Measurements from ENCODE around the gene PITPNC1.
"Not testable (repeated sequence)": the region's sequence is repeated elsewhere in the genome, so short reads cannot be mapped to it uniquely, and the experiment has no call there.

PITPNC1 gene

DNA sequence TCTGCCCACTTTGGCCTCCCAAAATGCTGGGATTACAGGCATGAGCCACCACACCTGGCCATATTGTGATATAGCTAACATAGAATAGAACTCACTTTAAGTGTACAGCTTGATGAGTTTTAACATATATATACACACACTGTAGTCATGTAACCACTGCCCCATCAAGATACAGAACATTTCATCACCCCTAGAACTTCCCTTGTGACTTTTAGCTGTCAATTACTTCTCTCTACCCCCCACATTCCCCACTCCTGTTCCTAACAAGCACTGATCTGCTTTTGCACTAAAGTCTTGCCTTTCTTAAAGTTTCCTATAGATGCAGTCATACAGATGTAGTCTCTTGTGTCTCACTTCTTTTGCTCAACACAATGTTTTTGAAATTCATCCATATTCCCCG, 93.1 kb downstream of the PITPNC1 start:
- H3K4me3 ChIP-seq (ENCODE audit: low read depth, low read length), result no peak overlapping the region
- no peak for DNase-seq (ENCODE audit: low read depth)
- TF ChIP-seq, protein P1, sequence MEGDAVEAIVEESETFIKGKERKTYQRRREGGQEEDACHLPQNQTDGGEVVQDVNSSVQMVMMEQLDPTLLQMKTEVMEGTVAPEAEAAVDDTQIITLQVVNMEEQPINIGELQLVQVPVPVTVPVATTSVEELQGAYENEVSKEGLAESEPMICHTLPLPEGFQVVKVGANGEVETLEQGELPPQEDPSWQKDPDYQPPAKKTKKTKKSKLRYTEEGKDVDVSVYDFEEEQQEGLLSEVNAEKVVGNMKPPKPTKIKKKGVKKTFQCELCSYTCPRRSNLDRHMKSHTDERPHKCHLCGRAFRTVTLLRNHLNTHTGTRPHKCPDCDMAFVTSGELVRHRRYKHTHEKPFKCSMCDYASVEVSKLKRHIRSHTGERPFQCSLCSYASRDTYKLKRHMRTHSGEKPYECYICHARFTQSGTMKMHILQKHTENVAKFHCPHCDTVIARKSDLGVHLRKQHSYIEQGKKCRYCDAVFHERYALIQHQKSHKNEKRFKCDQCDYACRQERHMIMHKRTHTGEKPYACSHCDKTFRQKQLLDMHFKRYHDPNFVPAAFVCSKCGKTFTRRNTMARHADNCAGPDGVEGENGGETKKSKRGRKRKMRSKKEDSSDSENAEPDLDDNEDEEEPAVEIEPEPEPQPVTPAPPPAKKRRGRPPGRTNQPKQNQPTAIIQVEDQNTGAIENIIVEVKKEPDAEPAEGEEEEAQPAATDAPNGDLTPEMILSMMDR (IDR thresholded peaks at IDR 0.05; ENCODE audit: low read depth, low read length, missing control alignments), result no peak

DNA sequence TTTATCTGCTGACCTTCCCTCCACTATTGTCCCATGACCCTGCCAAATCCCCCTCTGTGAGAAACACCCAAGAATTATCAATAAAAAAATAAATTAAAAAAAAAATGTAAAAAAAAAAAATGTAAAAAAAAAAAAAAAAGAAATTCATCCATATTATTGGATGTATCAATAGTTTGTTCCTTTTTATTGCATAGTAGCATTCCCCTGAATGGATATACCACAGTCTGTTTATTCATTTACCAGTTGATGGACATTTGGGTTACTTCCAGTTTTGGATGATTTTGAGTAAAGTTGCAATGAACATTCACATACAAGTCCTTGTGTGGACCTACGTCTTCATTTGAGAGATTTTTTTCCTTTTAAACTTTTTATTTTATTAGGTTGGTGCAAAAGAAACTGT, 94.0 kb downstream of the PITPNC1 start:
- no peak overlapping the region for H3K4me3 ChIP-seq (ENCODE audit: low read depth, low read length)
- TF ChIP-seq, protein P1 (IDR thresholded peaks at IDR 0.05; ENCODE audit: low read depth, low read length, missing control alignments), result no peak

DNA sequence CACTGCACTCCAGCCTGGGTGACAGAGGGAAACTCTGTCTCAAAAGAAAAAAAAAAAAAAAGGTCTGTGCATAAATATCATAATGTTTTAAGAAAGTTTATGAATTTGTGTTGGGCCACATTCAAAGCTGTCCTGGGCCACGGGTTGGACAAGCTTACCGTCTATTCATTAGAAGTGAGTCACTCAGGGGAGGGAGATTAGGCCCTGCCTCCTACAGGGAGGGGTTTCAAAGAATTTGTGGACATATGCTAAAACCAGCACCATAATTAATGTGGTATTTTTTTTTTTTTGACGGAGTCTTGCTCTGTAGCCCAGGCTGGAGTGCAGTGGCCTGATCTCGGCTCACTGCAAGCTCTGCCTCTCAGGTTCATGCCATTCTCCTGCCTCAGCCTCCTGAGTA, 95.5 kb downstream of the PITPNC1 start:
- not testable (repeated sequence) for DNase-seq (ENCODE audit: low read depth)

More for the DNA sequence above, 94.0 kb downstream of the PITPNC1 start:
- DNase-seq (ENCODE audit: low read depth), result no peak

DNA sequence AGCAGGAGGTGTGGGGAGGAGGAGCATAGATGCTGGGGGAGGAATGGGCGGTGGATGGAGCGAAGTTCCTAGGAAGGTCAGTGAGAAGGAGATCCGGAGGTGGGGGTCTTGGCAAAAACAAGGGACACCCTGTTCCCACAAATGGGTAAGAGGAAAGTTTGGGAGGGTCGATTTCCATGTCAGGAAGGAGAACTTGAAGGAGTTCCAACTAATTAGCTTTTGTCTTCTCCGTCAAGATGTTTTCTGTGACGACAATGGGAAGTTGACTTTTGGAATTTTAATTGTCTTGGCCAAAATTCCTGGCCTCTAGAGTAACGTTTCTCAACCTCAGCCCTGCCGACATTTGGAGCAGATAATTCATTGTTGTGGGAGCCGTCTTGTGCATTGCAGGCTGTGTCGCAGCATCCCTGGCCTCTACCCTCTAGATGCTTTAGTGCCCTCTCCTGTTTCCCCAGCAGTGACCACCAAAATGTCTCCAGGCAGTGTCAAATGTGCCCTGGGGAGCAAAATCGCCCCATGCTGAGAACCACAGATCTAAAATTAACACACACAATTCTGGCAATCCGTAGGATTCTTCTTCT, 97.1 kb downstream of the PITPNC1 start:
- TF ChIP-seq, protein P1 (IDR thresholded peaks at IDR 0.05; ENCODE audit: low read depth, low read length, missing control alignments), result no peak
- no peak overlapping the region for H3K4me3 ChIP-seq (ENCODE audit: low read depth, low read length)
- no peak for DNase-seq (ENCODE audit: low read depth)

More for the DNA sequence above, 95.5 kb downstream of the PITPNC1 start:
- not testable (repeated sequence) for H3K4me3 ChIP-seq (ENCODE audit: low read depth, low read length)

DNA sequence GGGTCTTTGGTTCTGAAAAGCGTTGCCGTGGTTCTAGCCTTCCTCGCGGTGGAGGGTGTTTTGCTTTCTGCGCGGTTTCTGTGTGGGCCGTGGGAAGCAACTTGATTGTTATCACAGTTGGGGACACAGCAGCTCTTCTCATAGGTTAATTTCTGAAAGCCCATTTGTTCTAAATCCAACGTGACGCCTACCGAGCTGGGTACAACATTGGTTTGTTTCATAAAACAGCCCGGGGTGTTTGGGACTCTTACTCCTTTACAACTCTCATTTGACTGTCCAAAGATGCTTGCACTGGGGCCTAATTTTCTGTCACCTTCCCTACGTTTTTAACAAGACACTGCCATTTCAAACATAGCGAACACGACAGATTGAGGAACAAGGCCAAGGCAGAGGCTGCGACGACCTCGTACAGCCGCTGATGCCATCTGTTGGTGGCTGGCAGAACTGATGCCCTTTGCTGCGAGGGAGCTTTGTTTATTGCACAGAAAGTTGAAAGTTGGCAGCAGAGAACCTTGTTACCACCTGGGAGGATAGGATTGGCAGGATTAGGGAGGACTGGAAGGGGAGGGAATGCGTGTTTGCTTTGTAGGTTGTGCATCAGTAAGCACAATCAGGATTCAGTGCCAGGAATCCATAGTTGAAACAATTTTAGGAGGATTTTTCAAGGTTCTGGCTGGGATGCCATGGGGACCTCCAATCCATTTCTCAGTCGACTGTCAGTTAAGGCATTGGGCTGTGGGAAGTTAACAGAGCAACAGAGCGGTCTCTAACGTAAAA, 98.3 kb downstream of the PITPNC1 start:
- TF ChIP-seq, protein P1 (IDR thresholded peaks at IDR 0.05; ENCODE audit: low read depth, low read length, missing control alignments), result peak; percentile 96

DNA sequence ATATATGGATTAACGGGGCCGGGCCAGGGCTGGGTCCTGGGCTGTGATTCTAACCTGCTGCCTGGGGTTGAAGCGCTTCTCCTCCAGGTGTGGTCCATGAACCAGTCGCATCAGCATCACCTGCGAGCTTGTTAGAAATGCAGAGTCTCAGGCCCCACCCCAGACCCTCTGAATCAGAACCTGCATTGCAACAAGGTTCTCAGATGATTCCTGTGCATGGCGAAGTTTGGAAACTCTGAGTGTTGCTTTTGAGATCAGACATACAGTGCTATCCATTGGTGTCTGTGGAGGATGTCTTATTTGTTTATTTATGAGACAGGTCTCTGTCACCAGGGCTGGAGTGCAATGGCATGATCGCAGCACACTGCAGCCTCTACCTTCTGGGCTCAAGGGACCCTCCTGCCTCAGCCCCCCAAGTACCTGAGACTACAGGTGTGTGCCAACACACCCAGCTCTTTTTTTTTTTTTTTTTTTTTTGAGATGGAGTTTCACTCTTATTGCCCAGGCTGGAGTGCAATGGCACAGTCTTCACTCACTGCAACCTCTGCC, 99.8 kb downstream of the PITPNC1 start:
- TF ChIP-seq, protein P1 (IDR thresholded peaks at IDR 0.05; ENCODE audit: low read depth, low read length, missing control alignments), result no peak
- DNase-seq (ENCODE audit: low read depth), result no peak
- no peak overlapping the region for H3K4me3 ChIP-seq (ENCODE audit: low read depth, low read length)

More for the DNA sequence above, 98.3 kb downstream of the PITPNC1 start:
- H3K4me3 ChIP-seq (ENCODE audit: low read depth, low read length), result no peak overlapping the region
- DNase-seq (ENCODE audit: low read depth), result peak; percentile 55

DNA sequence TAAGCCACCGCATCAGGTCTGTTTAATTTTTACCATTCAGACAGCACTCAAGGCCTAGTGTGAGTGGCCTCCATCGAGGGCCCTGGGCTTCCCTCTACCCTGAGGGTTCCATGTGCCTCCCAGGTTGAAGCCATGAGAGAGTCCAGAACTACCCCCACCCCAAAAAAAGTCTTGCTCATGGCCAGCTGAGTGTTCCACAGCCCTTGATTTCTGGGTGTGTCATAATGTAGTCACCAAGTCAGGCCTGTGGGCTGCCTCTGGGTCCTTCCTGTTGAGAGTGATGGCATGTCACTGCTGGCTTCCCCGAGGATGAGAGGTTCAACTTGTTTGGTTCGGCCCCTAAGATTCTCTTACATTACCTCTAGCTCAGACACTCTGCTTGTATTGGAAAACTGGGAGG, 100.6 kb downstream of the PITPNC1 start:
- TF ChIP-seq, protein P1 (IDR thresholded peaks at IDR 0.05; ENCODE audit: low read depth, low read length, missing control alignments), result no peak
- no peak overlapping the region for H3K4me3 ChIP-seq (ENCODE audit: low read depth, low read length)
- DNase-seq (ENCODE audit: low read depth), result no peak

All from GM12864 (cell line).